NB4 (cell line): ENCODE results near the gene SFXN2.
A peak's percentile ranks its signal among the peaks of the same experiment; 100 is the strongest.
"Not testable (repeated sequence)": the region's sequence is repeated elsewhere in the genome, so short reads cannot be mapped to it uniquely, and the experiment has no call there.

Source experiments
- DNase-seq: peaks from one replicate; pipeline ENCODE4 v3.0.0; 2010; ENCODE audit warnings: low read depth
- H3K4me3 ChIP-seq: one replicate; pipeline ENCODE4 v1.5.1; 2011; ENCODE audit warnings: mild to moderate bottlenecking, low read depth, low read length, moderate library complexity
- CTCF ChIP-seq: IDR thresholded peaks from one replicate; pipeline ENCODE4 v1.5.1; 2012; ENCODE audit warnings: low read depth, low read length
- MAX ChIP-seq: IDR thresholded peaks from 2 replicates; pipeline ENCODE4 v1.6.1; 2011; ENCODE audit warnings: low read depth, low read length
- MYC ChIP-seq: IDR thresholded peaks from 2 replicates; pipeline ENCODE4 v1.6.1; 2011; ENCODE audit warnings: low read depth, low read length
- POLR2A ChIP-seq: IDR thresholded peaks from 2 replicates; pipeline ENCODE4 v1.6.1; 2011; ENCODE audit warnings: mild to moderate bottlenecking; ENCODE audit not compliant: insufficient read length; ENCODE audit errors: extremely low read depth

Gene SFXN2

GRCh38 chr10:102732661-102733060 lies 18.2 kb downstream of the SFXN2 start:
- no peak overlapping the region for H3K4me3 ChIP-seq
- DNase-seq = no peak
- TF ChIP-seq POLR2A (no peak), MYC (no peak), CTCF (no peak), MAX (no peak)

GRCh38 chr10:102735065-102735562 lies 20.7 kb downstream of the SFXN2 start:
- TF ChIP-seq CTCF = no peak
- TF ChIP-seq MYC = no peak
- TF ChIP-seq POLR2A = no peak
- no peak for TF ChIP-seq MAX
- DNase-seq = no peak
- no peak overlapping the region for H3K4me3 ChIP-seq

GRCh38 chr10:102738692-102739121 lies 24.3 kb downstream of the SFXN2 start:
- peak; percentile 63 for DNase-seq
- TF ChIP-seq CTCF = no peak
- H3K4me3 ChIP-seq = no peak overlapping the region

GRCh38 chr10:102740229-102740628 lies 25.8 kb downstream of the SFXN2 start:
- TF ChIP-seq CTCF (no peak), MAX (no peak), MYC (no peak), POLR2A (no peak)
- H3K4me3 ChIP-seq = no peak overlapping the region
- no peak for DNase-seq

- no peak overlapping the region for H3K4me3 ChIP-seq
- DNase-seq = no peak
- no peak for TF ChIP-seq POLR2A
- no peak for TF ChIP-seq MYC
- no peak for TF ChIP-seq CTCF
- TF ChIP-seq MAX = no peak
Observed at GRCh38 chr10:102741726-102742237, 27.3 kb downstream of the SFXN2 start.

- DNase-seq, H3K4me3 ChIP-seq: not testable (repeated sequence)
Observed at GRCh38 chr10:102742313-102742712, 27.9 kb downstream of the SFXN2 start.

- peak overlapping the region; percentile 37 for H3K4me3 ChIP-seq
- no peak for DNase-seq
- TF ChIP-seq MYC = no peak
- TF ChIP-seq CTCF = no peak
- TF ChIP-seq POLR2A = no peak
- TF ChIP-seq MAX = no peak
Observed at GRCh38 chr10:102743078-102743587, 28.7 kb downstream of the SFXN2 start.
